Activated CD4-positive, alpha-beta memory T cell treated with anti-CD3 and anti-CD28 coated beads, Interleukin-2, amount 10 ng/mL, durations not matched to agents 7 days and 5 days (primary cell): ENCODE data around the gene SPOCK3. TPM values are rescaled to one million over a fixed set of nuclear protein-coding genes. Genes with fewer than 3 reads are reported as not detected.

Experiments
- CTCF ChIA-PET: fragments of 350-600 bp; sonication (Branson Sonifier 250); formaldehyde crosslinking; loops from one replicate; lab custom pipeline; 2021; ENCODE audit warnings: antibody characterized with exemption, inconsistent platforms; lab: Charles Lee
- POLR2A ChIA-PET: fragments of 350-600 bp; sonication (Branson Sonifier 250); formaldehyde crosslinking; loops from one replicate; lab custom pipeline; 2021; ENCODE audit warnings: antibody characterized with exemption; lab: Charles Lee
- DNase-seq: peaks from one replicate; pipeline ENCODE4 v3.0.0-alpha.2; 2020
- H3K27ac Mint-ChIP-seq: one replicate; pipeline ENCODE4 v1.8.0; 2021; ENCODE audit warnings: mild to moderate bottlenecking, mixed read lengths
- H3K27me3 Mint-ChIP-seq: one replicate; pipeline ENCODE4 v1.8.0; 2021; ENCODE audit warnings: mixed read lengths
- H3K36me3 Mint-ChIP-seq: one replicate; pipeline ENCODE4 v1.8.0; 2021; ENCODE audit warnings: low read depth, mixed read lengths
- H3K4me1 Mint-ChIP-seq: one replicate; pipeline ENCODE4 v1.8.0; 2021; ENCODE audit warnings: mixed read lengths
- H3K4me3 Mint-ChIP-seq: one replicate; pipeline ENCODE4 v1.8.0; 2021; ENCODE audit warnings: mild to moderate bottlenecking, mixed read lengths
- H3K9me3 Mint-ChIP-seq: one replicate; pipeline ENCODE4 v1.8.0; 2021; ENCODE audit warnings: mixed read lengths
- total RNA-seq, 2 experiments: library from RNA; stranded (reverse); gene quantifications; one replicate each; pipeline ENCODE4 v1.2.3, GENCODE V29; 2021

SPOCK3 gene
- total RNA-seq, 2 experiments from 2014 or later, result not detected

DNA sequence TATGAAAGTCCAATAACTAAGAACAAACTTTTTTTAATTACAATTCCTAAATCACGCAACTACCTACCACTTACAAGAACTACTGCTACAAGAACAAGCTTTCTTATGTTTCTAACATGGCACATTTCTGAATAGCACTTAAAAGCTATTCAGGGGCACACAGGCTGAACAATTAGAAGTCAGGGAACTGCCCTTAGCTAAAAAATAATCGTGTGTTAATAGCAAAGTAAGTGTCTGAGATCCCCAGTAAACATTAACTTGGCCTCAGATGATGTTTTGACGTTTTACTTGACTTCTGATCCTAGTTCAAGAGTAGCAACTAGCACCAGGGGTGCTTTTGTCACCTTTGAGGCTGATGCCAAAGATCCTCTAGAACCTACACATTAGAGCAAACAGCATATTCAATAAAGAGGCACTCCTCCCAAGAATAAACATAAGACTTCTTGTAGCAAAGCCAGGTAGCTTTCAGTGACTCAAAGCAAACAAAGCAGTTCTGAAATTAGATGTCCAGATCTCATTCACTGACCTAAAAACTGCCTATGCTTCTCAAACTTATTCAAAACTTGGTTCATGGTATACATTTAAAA is 16.2 kb downstream of the SPOCK3 start:
- H3K27ac Mint-ChIP-seq, result no peak overlapping the region
- DNase-seq, result no peak
- no peaks in the 10 kb centered on the region for H3K27me3 Mint-ChIP-seq
- H3K9me3 Mint-ChIP-seq, result no peaks in the 10 kb centered on the region
- CTCF ChIA-PET, result no interaction called here
- no peak overlapping the region for H3K4me3 Mint-ChIP-seq
- POLR2A ChIA-PET, result no interaction called here
- no peaks in the 10 kb centered on the region for H3K36me3 Mint-ChIP-seq
- no peaks in the 10 kb centered on the region for H3K4me1 Mint-ChIP-seq

- POLR2A ChIA-PET, result no interaction called here
- H3K36me3 Mint-ChIP-seq, result no peaks in the 10 kb centered on the region
- no peak overlapping the region for H3K27ac Mint-ChIP-seq
- H3K4me3 Mint-ChIP-seq, result no peak overlapping the region
- H3K27me3 Mint-ChIP-seq, result no peaks in the 10 kb centered on the region
- no peak for DNase-seq
- no peaks in the 10 kb centered on the region for H3K4me1 Mint-ChIP-seq
- CTCF ChIA-PET, result no interaction called here
- no peaks in the 10 kb centered on the region for H3K9me3 Mint-ChIP-seq
Measured at GRCh38 chr4:167216783-167217182, 17.5 kb downstream of the SPOCK3 start.

GRCh38 chr4:167210166-167210565 is 24.1 kb downstream of the SPOCK3 start:
- Mint-ChIP-seq H3K4me1 (no peaks in the 10 kb centered on the region), H3K36me3 (no peaks in the 10 kb centered on the region), H3K4me3 (no peak overlapping the region), H3K27ac (no peak overlapping the region), H3K9me3 (no peaks in the 10 kb centered on the region), H3K27me3 (no peaks in the 10 kb centered on the region)
- DNase-seq, result no peak
- ChIA-PET CTCF (no interaction called here), POLR2A (no interaction called here)

DNA sequence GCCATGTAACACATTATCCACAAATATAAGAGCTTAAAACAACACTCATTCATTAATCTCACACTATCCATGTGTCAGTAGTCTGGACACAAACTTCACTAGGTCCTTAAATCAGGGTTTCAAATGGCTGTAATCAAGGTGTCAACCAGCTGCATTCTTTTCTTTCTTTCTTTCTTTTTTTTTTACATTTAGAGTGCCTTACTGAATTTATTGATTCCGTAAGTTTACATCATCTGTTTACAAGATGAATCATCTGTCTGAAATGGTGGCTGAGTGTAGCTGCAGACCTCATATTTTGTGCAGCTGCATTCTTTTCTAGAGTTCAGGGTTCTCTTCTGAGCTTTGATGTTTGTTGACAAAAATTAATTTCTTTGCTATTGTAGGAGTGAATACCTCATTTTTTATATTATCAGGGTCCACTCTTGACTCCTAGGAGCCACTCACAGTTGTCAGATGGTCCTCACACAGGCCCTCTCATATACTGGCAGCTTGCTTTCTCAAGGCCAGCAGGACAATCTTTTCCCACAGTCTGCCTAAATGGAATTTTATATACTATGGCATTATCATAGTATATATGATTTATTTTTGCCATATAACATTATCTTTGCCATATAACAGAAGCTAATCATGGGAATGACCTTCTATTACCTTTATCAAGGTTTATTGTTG is 37.8 kb downstream of the SPOCK3 start:
- Mint-ChIP-seq H3K9me3 (no peaks in the 10 kb centered on the region), H3K36me3 (no peaks in the 10 kb centered on the region), H3K27ac (no peak overlapping the region), H3K4me3 (no peak overlapping the region), H3K4me1 (no peaks in the 10 kb centered on the region), H3K27me3 (no peaks in the 10 kb centered on the region)
- DNase-seq, result no peak
- ChIA-PET POLR2A (no interaction called here), CTCF (no interaction called here)

GRCh38 chr4:167190379-167190778 is 43.9 kb downstream of the SPOCK3 start:
- Mint-ChIP-seq H3K27me3 (no peaks in the 10 kb centered on the region), H3K27ac (no peak overlapping the region), H3K9me3 (no peaks in the 10 kb centered on the region), H3K36me3 (no peaks in the 10 kb centered on the region), H3K4me1 (no peaks in the 10 kb centered on the region), H3K4me3 (no peak overlapping the region)
- CTCF ChIA-PET, result no interaction called here
- POLR2A ChIA-PET, result no interaction called here
- no peak for DNase-seq

- POLR2A ChIA-PET, result no interaction called here
- H3K4me3 Mint-ChIP-seq, result no peak overlapping the region
Measured at GRCh38 chr4:167185465-167185864, 48.8 kb downstream of the SPOCK3 start.

GRCh38 chr4:167183036-167183435 is 51.3 kb downstream of the SPOCK3 start:
- POLR2A ChIA-PET, result no interaction called here
- Mint-ChIP-seq H3K4me3 (no peak overlapping the region), H3K36me3 (no peaks in the 10 kb centered on the region), H3K27me3 (no peaks in the 10 kb centered on the region), H3K4me1 (no peaks in the 10 kb centered on the region), H3K27ac (no peak overlapping the region), H3K9me3 (no peaks in the 10 kb centered on the region)
- CTCF ChIA-PET, result no interaction called here
- no peak for DNase-seq

More at GRCh38 chr4:167185465-167185864, 48.8 kb downstream of the SPOCK3 start:
- no peaks in the 10 kb centered on the region for H3K36me3 Mint-ChIP-seq
- CTCF ChIA-PET, result no interaction called here
- H3K27ac Mint-ChIP-seq, result no peak overlapping the region
- H3K27me3 Mint-ChIP-seq, result no peaks in the 10 kb centered on the region
- H3K4me1 Mint-ChIP-seq, result no peaks in the 10 kb centered on the region
- H3K9me3 Mint-ChIP-seq, result no peaks in the 10 kb centered on the region
- DNase-seq, result no peak

- no peak for DNase-seq
- CTCF ChIA-PET, result no interaction called here
- H3K4me3 Mint-ChIP-seq, result no peak overlapping the region
- no peaks in the 10 kb centered on the region for H3K9me3 Mint-ChIP-seq
- H3K4me1 Mint-ChIP-seq, result no peaks in the 10 kb centered on the region
- no peaks in the 10 kb centered on the region for H3K36me3 Mint-ChIP-seq
- no peak overlapping the region for H3K27ac Mint-ChIP-seq
- POLR2A ChIA-PET, result no interaction called here
- no peaks in the 10 kb centered on the region for H3K27me3 Mint-ChIP-seq
Measured at GRCh38 chr4:167177925-167178324, 56.4 kb downstream of the SPOCK3 start.

DNA sequence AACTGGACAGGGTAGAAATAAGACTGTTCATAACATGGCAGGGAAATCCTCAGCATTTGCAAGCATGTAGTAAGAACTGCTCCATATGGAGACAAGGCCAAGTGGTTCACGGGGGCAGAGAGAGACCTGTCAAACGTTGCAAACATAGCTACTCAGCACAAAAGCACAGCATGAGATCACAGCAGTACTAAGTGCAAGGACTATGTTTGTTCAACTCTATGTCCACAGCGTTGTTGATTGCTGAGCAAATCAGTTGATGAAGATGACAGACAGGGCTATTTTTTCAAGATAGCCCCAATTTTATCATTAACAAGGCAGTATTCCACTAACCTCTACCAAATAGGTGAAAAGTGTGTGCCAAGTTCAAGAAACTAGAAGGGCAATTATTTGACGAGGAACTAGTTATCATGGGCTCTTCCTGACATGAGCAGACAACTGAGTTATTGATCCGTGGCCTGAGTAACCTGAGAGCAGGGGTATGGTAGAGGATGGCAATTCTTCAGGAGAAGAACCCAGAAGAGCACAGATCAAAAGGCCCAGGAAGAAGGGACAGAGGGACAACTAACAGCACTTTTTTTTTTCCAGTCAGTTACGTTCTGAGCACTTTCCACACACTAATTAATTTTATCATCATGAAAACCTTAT is 57.4 kb downstream of the SPOCK3 start:
- H3K4me1 Mint-ChIP-seq, result no peaks in the 10 kb centered on the region

GRCh38 chr4:167171928-167172327 is 62.4 kb downstream of the SPOCK3 start:
- no peak for DNase-seq
- Mint-ChIP-seq H3K4me3 (no peak overlapping the region), H3K9me3 (peaks cover 2% of the 10 kb centered on the region), H3K36me3 (no peaks in the 10 kb centered on the region), H3K4me1 (no peaks in the 10 kb centered on the region), H3K27ac (no peak overlapping the region), H3K27me3 (no peaks in the 10 kb centered on the region)
- ChIA-PET POLR2A (no interaction called here), CTCF (no interaction called here)

More for the DNA sequence above, 57.4 kb downstream of the SPOCK3 start:
- no peak for DNase-seq
- ChIA-PET CTCF (no interaction called here), POLR2A (no interaction called here)
- Mint-ChIP-seq H3K27me3 (no peaks in the 10 kb centered on the region), H3K9me3 (no peaks in the 10 kb centered on the region), H3K4me3 (no peak overlapping the region), H3K36me3 (no peaks in the 10 kb centered on the region), H3K27ac (no peak overlapping the region)

- CTCF ChIA-PET, result no interaction called here
- no peaks in the 10 kb centered on the region for H3K27me3 Mint-ChIP-seq
- peaks cover 2% of the 10 kb centered on the region for H3K9me3 Mint-ChIP-seq
- no peak for DNase-seq
- H3K27ac Mint-ChIP-seq, result no peak overlapping the region
- no peaks in the 10 kb centered on the region for H3K4me1 Mint-ChIP-seq
- H3K4me3 Mint-ChIP-seq, result no peak overlapping the region
- POLR2A ChIA-PET, result no interaction called here
- no peaks in the 10 kb centered on the region for H3K36me3 Mint-ChIP-seq
Measured at GRCh38 chr4:167168611-167169010, 65.7 kb downstream of the SPOCK3 start.

DNA sequence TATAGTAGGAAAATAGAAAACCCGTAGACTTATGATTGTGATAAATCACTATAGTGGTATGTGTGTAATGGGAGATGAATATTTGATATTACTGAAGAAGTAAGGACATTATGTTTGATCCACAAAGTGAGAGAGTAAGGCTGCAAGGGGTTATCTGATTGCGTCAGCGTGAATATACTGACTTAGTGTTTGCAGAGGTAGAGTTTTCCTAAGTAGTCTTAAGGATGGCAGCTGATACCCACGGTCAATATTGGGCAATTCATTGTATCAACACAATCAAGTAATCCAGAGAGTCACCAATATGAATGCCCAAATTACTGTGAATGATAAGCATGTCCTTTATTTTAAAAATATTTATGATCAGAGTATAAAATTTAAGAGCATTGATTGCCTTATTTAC is 83.7 kb downstream of the SPOCK3 start:
- no peak overlapping the region for H3K27ac Mint-ChIP-seq
- H3K4me1 Mint-ChIP-seq, result no peaks in the 10 kb centered on the region
- CTCF ChIA-PET, result no interaction called here
- peaks cover 7% of the 10 kb centered on the region for H3K9me3 Mint-ChIP-seq
- no peaks in the 10 kb centered on the region for H3K36me3 Mint-ChIP-seq
- POLR2A ChIA-PET, result no interaction called here
- H3K27me3 Mint-ChIP-seq, result no peaks in the 10 kb centered on the region
- no peak overlapping the region for H3K4me3 Mint-ChIP-seq
- no peak for DNase-seq

DNA sequence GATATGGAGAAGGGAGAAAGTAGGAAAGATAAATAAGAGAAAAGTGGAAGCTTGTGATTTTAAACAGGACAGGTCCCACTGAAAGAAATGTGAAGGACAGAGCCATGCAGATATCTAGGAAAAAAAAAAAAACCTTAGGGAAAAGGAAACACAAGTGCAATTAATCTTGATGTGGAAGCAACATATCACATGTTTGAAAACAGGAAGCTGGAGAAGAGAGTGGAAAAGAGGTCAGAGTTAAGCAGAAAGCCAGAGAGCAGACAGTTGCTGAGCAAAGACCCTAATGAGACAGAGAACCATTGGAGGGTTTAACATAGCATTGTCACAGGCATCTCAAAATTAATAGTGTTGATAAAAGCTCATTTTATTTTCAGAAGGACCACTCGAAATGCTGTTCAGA is 89.7 kb downstream of the SPOCK3 start:
- no peak for DNase-seq
- Mint-ChIP-seq H3K27ac (no peak overlapping the region), H3K4me1 (no peaks in the 10 kb centered on the region), H3K4me3 (no peak overlapping the region), H3K9me3 (peaks cover 2% of the 10 kb centered on the region), H3K27me3 (no peaks in the 10 kb centered on the region), H3K36me3 (no peaks in the 10 kb centered on the region)
- ChIA-PET POLR2A (no interaction called here), CTCF (no interaction called here)

GRCh38 chr4:167143018-167143417 is 91.3 kb downstream of the SPOCK3 start:
- no peak overlapping the region for H3K4me3 Mint-ChIP-seq
- CTCF ChIA-PET, result no interaction called here

More at GRCh38 chr4:167143018-167143417, 91.3 kb downstream of the SPOCK3 start:
- no peaks in the 10 kb centered on the region for H3K36me3 Mint-ChIP-seq
- DNase-seq, result no peak
- H3K27ac Mint-ChIP-seq, result no peak overlapping the region
- POLR2A ChIA-PET, result no interaction called here
- peaks cover 2% of the 10 kb centered on the region for H3K9me3 Mint-ChIP-seq
- no peaks in the 10 kb centered on the region for H3K4me1 Mint-ChIP-seq
- no peaks in the 10 kb centered on the region for H3K27me3 Mint-ChIP-seq
